Measurements from ENCODE around the gene EIF3A.

The EIF3A gene

DNA sequence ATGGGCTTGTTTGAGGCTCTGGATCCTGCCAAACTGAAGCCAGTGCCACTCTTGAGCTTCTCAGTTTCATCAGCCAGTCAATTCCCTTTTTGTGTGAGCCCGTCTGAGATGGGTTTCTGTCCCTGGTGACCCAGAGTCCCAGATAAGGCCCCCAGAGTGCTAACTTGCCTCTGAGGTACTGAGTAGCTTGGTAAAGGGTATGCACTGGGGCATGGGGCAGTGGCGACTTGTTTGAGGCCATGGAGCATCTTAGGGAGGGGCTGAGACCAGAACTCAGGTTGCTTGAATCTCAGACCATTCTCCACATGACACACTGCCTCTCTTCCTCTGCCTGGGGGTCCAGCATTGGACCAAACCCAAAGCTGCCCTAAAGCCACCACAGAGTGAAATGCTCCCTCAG lies 86.3 kb downstream of the EIF3A start:
- no peak for DNase-seq (ENCODE audit: low read depth in 2 of 2)
- H3K4me3 ChIP-seq (replicated peaks in 1 of 2; ENCODE audit: low read depth in 2 of 2, low read length in 2 of 2) = no peak overlapping the region
- TF ChIP-seq, protein P1, sequence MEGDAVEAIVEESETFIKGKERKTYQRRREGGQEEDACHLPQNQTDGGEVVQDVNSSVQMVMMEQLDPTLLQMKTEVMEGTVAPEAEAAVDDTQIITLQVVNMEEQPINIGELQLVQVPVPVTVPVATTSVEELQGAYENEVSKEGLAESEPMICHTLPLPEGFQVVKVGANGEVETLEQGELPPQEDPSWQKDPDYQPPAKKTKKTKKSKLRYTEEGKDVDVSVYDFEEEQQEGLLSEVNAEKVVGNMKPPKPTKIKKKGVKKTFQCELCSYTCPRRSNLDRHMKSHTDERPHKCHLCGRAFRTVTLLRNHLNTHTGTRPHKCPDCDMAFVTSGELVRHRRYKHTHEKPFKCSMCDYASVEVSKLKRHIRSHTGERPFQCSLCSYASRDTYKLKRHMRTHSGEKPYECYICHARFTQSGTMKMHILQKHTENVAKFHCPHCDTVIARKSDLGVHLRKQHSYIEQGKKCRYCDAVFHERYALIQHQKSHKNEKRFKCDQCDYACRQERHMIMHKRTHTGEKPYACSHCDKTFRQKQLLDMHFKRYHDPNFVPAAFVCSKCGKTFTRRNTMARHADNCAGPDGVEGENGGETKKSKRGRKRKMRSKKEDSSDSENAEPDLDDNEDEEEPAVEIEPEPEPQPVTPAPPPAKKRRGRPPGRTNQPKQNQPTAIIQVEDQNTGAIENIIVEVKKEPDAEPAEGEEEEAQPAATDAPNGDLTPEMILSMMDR (IDR thresholded peaks at IDR 0.05; ENCODE audit: low read depth, low read length) = no peak

GRCh38 chr10:118993214-118993613 lies 87.4 kb downstream of the EIF3A start:
- TF ChIP-seq, protein P1 (IDR thresholded peaks at IDR 0.05; ENCODE audit: low read depth, low read length) = no peak
- no peak overlapping the region for H3K4me3 ChIP-seq (replicated peaks in 1 of 2; ENCODE audit: low read depth in 2 of 2, low read length in 2 of 2)
- no peak for DNase-seq (ENCODE audit: low read depth in 2 of 2)

- no peak overlapping the region for H3K4me3 ChIP-seq (replicated peaks in 1 of 2; ENCODE audit: low read depth in 2 of 2, low read length in 2 of 2)
- TF ChIP-seq, protein P1 (IDR thresholded peaks at IDR 0.05; ENCODE audit: low read depth, low read length) = no peak
- no peak for DNase-seq (ENCODE audit: low read depth in 2 of 2)
Observed at GRCh38 chr10:118992496-118992895, 88.1 kb downstream of the EIF3A start.

- DNase-seq (ENCODE audit: low read depth in 2 of 2) = no peak
- TF ChIP-seq, protein P1 (IDR thresholded peaks at IDR 0.05; ENCODE audit: low read depth, low read length) = no peak
- H3K4me3 ChIP-seq (replicated peaks in 1 of 2; ENCODE audit: low read depth in 2 of 2, low read length in 2 of 2) = no peak overlapping the region
Observed at GRCh38 chr10:118990326-118990725, 90.3 kb downstream of the EIF3A start.

- DNase-seq (ENCODE audit: low read depth in 2 of 2) = no peak
- TF ChIP-seq, protein P1 (IDR thresholded peaks at IDR 0.05; ENCODE audit: low read depth, low read length) = no peak
- H3K4me3 ChIP-seq (replicated peaks in 1 of 2; ENCODE audit: low read depth in 2 of 2, low read length in 2 of 2) = no peak overlapping the region
Observed at GRCh38 chr10:118986815-118987790, 93.5 kb downstream of the EIF3A start.

- no peak for DNase-seq (ENCODE audit: low read depth in 2 of 2)
- H3K4me3 ChIP-seq (replicated peaks in 1 of 2; ENCODE audit: low read depth in 2 of 2, low read length in 2 of 2) = no peak overlapping the region
- TF ChIP-seq, protein P1 (IDR thresholded peaks at IDR 0.05; ENCODE audit: low read depth, low read length) = no peak
Observed at GRCh38 chr10:118985576-118985975, 95.0 kb downstream of the EIF3A start.
